ENCODE results near the gene PATL1. TPM values are rescaled to one million over a fixed set of nuclear protein-coding genes. Genes with fewer than 3 reads are reported as not detected.
A peak's percentile ranks its signal among the peaks of the same experiment; 100 is the strongest.
"Not testable (repeated sequence)": the region's sequence is repeated elsewhere in the genome, so short reads cannot be mapped to it uniquely, and the experiment has no call there.

Gene PATL1
- total RNA-seq, 1 experiment from 2014 or later, result 55.0 TPM

DNA sequence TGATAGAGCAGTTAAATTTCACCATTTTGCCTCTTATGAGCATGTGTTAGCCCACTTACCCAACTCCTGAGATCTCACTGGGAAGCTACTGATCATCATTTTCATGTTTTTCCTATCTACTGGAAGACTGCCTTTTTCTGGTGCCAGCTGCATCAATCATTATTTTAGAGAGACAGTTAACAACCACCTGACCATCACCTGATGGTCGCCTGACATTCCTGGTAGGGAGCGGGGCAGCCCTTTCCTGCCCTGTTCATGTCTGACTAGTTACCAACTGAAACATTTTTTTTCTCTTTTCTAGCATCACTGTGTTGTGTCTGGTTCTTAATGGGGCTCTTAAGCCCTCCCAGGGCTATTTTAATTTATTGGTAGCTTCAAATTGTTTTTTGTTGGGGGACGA is 20.2 kb upstream of the PATL1 start:
- no peak overlapping the region for H3K4me3 ChIP-seq
- no peaks in the 10 kb centered on the region for H3K79me2 ChIP-seq (ENCODE audit: low read depth)
- H3K27ac ChIP-seq, result no peak overlapping the region
- POLR2A ChIA-PET (ENCODE audit: unreplicated experiment), result interaction anchor here (0.6 kb wide), 1 partner anchor 19 kb away, joined by 15 read pairs; no protein-coding TSS in a partner anchor
- no peaks in the 10 kb centered on the region for H3K27me3 ChIP-seq (ENCODE audit: insufficient read depth, low read depth)
- no peak overlapping the region for H2AFZ ChIP-seq
- TF ChIP-seq, protein P1, sequence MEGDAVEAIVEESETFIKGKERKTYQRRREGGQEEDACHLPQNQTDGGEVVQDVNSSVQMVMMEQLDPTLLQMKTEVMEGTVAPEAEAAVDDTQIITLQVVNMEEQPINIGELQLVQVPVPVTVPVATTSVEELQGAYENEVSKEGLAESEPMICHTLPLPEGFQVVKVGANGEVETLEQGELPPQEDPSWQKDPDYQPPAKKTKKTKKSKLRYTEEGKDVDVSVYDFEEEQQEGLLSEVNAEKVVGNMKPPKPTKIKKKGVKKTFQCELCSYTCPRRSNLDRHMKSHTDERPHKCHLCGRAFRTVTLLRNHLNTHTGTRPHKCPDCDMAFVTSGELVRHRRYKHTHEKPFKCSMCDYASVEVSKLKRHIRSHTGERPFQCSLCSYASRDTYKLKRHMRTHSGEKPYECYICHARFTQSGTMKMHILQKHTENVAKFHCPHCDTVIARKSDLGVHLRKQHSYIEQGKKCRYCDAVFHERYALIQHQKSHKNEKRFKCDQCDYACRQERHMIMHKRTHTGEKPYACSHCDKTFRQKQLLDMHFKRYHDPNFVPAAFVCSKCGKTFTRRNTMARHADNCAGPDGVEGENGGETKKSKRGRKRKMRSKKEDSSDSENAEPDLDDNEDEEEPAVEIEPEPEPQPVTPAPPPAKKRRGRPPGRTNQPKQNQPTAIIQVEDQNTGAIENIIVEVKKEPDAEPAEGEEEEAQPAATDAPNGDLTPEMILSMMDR (conservative IDR thresholded peaks at IDR 0.05), result no peak
- no peak for TF ChIP-seq EZH2 (IDR thresholded peaks at IDR 0.05; ENCODE audit: low read depth)
- intact Hi-C loops (cut with micrococcal nuclease; ENCODE audit: unreplicated experiment), result no loop called here
- H3K36me3 ChIP-seq (ENCODE audit: low read depth), result no peaks in the 10 kb centered on the region
- DNase-seq, result peak in 1 of 2 experiments; percentile 8
- CTCF ChIA-PET, result interaction anchor here (0.6 to 1.0 kb wide), 2 partner anchors 20 to 113 kb away, joined by 3 to 5 read pairs; partner anchors contain the start of gene PATL1
- BruUV-seq (replicated peaks), result no TSS peak
- no peaks in the 10 kb centered on the region for H3K9me2 ChIP-seq (ENCODE audit: insufficient read depth)
- no peaks in the 10 kb centered on the region for H3F3A ChIP-seq (ENCODE audit: insufficient read depth, low read depth)
- H3K9me3 ChIP-seq (ENCODE audit: insufficient read depth, low read depth), result no peaks in the 10 kb centered on the region
- H4K20me1 ChIP-seq (ENCODE audit: insufficient read depth), result no peaks in the 10 kb centered on the region
- no peak overlapping the region; the same call in 1 of the 2 replicates for H3K4me2 ChIP-seq
- peaks cover 8% of the 10 kb centered on the region for H3K4me1 ChIP-seq (replicated peaks; ENCODE audit: insufficient read depth)

DNA sequence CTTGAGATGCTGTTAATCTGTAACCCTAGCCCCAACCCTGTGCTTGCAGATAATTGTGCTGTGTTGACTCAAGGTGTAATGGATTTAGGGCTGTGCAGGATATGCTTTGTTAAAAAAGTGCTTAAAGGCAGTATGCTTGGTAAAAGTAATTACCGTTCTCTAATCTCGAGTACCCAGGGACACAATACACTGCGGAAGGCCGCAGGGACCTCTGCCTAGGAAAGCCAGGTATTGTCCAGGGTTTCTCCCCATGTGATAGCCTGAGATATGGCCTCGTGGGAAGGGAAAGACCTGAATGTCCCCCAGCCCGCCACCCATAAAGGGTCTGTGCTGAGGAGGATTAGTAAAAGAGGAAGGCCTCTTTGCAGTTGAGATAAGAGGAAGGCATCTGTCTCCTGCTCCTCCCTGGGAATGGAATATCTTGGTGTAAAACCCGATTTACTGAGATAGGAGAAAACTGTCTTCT is 12.5 kb upstream of the PATL1 start:
- intact Hi-C loops (cut with micrococcal nuclease; ENCODE audit: unreplicated experiment), result loop anchor here (5.0 kb wide), 2 partner anchors 249 to 474 kb away; no protein-coding TSS in a partner anchor
- H3K27me3 ChIP-seq (ENCODE audit: insufficient read depth, low read depth); H3K36me3 ChIP-seq (ENCODE audit: low read depth); BruUV-seq (replicated peaks); H3K9me3 ChIP-seq (ENCODE audit: insufficient read depth, low read depth); H3K4me1 ChIP-seq (replicated peaks; ENCODE audit: insufficient read depth); POLR2A ChIA-PET (ENCODE audit: unreplicated experiment); H3K4me2 ChIP-seq; H4K20me1 ChIP-seq (ENCODE audit: insufficient read depth); H3F3A ChIP-seq (ENCODE audit: insufficient read depth, low read depth); H3K4me3 ChIP-seq; DNase-seq; H3K27ac ChIP-seq; H2AFZ ChIP-seq; H3K79me2 ChIP-seq (ENCODE audit: low read depth); CTCF ChIA-PET; H3K9me2 ChIP-seq (ENCODE audit: insufficient read depth): not testable (repeated sequence)

DNA sequence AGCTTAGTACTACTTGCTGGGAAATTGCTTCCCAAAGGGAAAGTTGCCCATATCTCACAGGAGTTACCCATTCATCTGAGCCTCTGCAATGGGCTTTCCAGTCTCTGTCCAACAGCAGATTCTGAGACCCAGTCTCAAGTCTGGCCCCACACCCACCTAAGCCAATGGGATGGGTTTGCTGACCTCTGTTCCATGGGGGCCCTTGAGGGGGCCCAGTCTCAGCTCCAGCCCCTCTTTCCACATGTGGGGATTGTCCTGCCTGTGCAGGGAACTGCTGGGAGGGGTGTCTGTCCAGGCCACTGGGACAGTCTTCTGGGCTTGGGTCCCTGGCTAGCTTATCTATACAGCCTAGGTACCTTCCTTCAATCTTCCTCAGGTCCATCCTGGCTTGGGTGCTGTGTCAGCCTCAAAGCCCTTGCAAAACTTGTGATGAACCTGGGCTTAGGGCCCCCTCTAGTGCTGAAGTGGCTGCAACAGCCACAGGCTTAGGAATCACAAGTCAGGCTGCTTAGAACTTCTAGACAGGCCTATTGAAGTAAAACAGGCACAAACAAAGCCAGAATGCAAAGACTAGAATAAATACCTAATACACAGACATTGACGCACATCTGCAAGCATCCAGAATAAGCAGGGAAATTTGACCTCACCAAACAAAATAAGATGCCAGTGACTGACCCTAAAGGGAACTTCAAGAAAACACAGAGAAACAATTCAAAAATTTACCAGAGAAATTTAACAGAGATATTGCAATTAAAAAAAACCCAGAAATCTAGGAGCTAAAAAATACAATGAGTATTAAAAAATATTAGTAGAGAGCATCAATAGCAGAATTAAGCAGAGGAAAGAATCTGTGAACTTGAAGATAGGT is 11.7 kb upstream of the PATL1 start:
- H3K4me1 ChIP-seq (replicated peaks; ENCODE audit: insufficient read depth), result no peaks in the 10 kb centered on the region
- TF ChIP-seq, protein P1 (conservative IDR thresholded peaks at IDR 0.05), result peak; percentile 87
- TF ChIP-seq EZH2 (IDR thresholded peaks at IDR 0.05; ENCODE audit: low read depth), result no peak
- H3K36me3 ChIP-seq (ENCODE audit: low read depth), result no peaks in the 10 kb centered on the region
- H3K4me2 ChIP-seq, result no peak overlapping the region
- no TSS peak for BruUV-seq (replicated peaks)
- POLR2A ChIA-PET (ENCODE audit: unreplicated experiment), result interaction anchor here (0.6 kb wide), 1 partner anchor 1968 kb away, joined by 20 read pairs; the partner anchor contains the start of genes MED19 and TMX2
- intact Hi-C loops (cut with micrococcal nuclease; ENCODE audit: unreplicated experiment), result loop anchor here (1.0 to 5.0 kb wide), 4 partner anchors 248 to 508 kb away; partner anchors contain the start of gene DTX4
- H3K4me3 ChIP-seq, result no peak overlapping the region
- CTCF ChIA-PET, result interaction anchor here (0.5 to 0.7 kb wide), 2 partner anchors 12 to 150 kb away, joined by 3 to 6 read pairs; partner anchors contain the start of gene PATL1
- H3K27me3 ChIP-seq (ENCODE audit: insufficient read depth, low read depth), result no peaks in the 10 kb centered on the region
- no peaks in the 10 kb centered on the region for H3F3A ChIP-seq (ENCODE audit: insufficient read depth, low read depth)
- no peak overlapping the region for H2AFZ ChIP-seq
- no peaks in the 10 kb centered on the region for H3K9me2 ChIP-seq (ENCODE audit: insufficient read depth)
- no peaks in the 10 kb centered on the region for H3K79me2 ChIP-seq (ENCODE audit: low read depth)
- H3K27ac ChIP-seq, result no peak overlapping the region
- DNase-seq, result peak; percentile 65 to 70
- no peaks in the 10 kb centered on the region for H4K20me1 ChIP-seq (ENCODE audit: insufficient read depth)
- no peaks in the 10 kb centered on the region for H3K9me3 ChIP-seq (ENCODE audit: insufficient read depth, low read depth)

Measured in PC-9 (cell line).